SKM-1 treated with dmso at 0.1 percent for 144 hours (cell line): ENCODE measurements around the gene SMAD4.
"Not testable (repeated sequence)": the region's sequence is repeated elsewhere in the genome, so short reads cannot be mapped to it uniquely, and the experiment has no call there.

ENCODE experiments used
- DNase-seq: peaks from one replicate; lab custom pipeline; 2025; ENCODE audit not compliant: unreplicated experiment; lab: John Stamatoyannopoulos, UW

Gene SMAD4

DNA sequence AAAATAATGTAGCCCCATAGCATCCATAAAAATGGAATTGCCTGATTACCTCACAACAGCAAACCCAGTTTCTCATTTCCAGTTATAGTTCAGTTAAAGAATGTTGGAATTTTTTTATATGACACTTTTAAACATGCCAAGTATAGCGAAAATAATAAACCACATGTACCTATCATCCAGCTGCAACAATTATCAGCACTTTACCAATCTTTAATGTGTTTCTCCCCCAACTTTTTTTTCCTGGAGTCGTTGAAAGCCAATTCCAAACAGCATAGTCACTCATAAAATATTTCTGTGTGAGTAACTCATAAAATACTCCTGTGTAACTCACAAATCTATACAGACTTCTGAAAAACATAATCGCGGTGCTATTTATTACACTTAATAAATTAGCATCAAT is 38.1 kb downstream of the SMAD4 start:
- DNase-seq: no peak

DNA sequence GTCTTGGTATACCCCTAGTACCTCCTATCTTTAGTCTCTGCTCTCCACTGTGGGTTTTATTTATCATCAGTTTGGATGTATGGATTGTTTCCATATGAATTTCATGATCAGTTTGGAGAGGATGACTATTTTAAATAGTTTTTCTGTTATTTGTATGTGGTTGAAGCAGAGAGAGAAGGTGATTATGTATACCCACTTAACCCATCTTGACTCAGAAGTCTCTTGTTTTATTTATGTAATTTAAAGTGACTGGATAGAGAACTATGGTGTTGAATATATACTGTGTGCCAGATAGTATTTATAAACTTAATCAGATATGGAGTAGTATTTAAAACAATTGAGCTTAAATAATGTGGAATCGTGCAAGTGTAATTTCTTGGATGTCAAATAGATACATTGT is 39.9 kb downstream of the SMAD4 start:
- no peak for DNase-seq

DNA sequence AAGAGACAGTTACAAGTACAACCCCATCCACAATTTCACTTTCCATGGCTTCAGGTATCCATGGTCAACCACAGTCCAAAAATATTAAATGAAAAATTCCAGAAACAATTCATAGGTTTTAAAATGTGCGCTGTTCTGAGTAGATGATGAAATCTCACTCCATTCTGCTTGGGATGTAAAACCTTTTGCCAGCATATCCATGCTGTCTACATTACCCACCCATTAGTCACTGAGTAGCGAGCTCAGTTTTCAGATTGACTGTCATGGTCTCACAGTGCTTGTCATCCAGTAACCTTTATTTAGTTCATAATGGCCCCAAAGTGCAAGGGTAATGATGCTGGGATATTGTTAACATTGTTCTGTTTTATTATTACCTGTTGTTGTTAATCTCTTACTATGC is 40.5 kb downstream of the SMAD4 start:
- DNase-seq: no peak

DNA sequence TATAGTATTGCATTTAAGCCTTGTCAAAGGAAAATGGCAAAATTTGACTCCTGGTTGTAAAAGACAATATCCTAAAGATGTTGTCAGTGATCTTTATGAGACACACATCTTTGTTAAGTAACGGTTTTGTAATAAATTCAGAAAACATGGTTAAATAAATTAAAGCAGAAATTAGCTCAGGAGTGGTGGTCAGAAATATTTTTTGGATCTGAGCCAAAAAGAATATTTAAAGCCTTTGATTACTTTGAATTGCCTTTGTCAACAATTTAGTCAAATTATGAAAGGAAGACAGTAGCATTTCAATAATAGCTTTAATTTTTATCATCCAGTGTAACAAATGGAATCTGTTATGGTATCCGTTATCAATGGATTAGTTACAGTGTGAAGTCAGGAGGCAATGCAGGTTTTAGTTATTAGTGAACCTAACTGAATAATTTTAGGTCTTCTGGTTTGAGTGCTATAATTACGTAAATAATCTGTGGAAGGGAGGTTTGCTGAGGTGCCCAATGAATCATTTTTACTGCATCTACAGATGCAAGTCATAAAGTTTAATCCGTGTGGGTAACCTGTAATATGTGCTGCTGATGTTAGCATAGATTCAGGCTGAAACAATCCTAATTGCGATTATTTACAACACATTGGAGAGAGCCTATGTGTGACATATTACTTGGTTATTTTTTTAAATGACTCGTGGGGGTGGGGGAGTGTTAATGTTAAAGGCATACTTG is 42.7 kb downstream of the SMAD4 start:
- DNase-seq: no peak

DNA sequence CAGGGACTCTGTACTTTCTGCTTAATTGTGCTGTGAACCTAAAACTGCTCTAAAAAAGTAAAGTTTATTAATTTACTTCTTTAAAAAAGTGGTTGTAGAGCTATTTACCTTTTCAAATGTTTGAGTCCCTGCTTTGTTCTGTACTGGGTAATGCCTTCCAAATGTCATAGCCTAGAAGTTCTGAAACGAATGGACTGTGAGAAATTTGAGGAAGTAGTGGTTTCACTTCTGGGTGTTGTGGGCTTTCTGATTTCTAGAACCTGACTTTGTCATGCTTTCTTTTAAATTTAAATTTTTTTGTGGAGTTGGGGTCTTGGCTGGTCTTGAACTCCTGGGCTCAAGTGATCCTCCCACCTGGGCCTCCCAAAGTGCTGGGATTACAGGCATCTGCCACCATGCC is 44.6 kb downstream of the SMAD4 start:
- DNase-seq: peak; percentile 64

DNA sequence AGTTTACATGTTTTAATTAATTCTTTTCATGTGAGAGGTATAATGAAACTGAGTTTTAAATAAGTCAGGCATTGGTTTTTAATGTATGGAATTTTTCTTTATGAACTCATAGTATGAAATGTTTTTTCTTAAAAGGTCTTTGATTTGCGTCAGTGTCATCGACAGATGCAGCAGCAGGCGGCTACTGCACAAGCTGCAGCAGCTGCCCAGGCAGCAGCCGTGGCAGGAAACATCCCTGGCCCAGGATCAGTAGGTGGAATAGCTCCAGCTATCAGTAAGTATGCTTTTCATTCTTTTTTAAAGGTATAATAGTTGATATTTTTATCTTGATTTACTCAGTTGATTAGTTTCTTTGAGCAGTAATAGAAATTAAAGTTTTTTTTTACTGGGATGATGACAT is 46.5 kb downstream of the SMAD4 start:
- DNase-seq: no peak

DNA sequence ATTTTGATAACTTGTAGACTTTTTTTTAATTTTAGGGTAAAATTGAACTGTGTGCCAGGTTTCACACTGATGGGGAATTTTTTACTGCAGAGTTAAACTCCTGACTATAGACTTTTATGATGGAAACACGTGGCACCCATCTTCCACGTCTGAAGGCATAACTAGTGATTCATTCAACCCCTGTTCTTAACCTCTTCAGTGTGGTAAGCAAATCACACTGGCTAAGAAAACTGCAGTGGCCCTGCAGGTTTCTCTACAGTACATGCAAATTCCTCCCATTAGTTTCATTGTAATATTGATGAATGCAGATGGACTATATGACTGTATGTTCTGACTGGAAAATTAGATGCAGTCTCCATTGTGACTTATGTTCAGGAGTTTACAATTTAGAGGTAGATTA is 47.2 kb downstream of the SMAD4 start:
- no peak for DNase-seq

DNA sequence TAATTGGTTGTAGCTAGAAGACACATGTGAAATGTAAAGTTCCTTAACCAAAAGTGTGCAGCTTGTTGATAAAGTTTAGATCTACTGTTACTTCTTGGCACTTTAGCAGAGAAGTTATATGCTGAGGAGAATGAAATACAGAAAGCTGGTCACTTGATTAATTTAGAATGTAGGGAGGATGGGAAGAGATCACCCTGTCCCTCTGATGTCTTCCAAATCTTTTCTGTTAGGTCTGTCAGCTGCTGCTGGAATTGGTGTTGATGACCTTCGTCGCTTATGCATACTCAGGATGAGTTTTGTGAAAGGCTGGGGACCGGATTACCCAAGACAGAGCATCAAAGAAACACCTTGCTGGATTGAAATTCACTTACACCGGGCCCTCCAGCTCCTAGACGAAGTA is 48.0 kb downstream of the SMAD4 start:
- no peak for DNase-seq

DNA sequence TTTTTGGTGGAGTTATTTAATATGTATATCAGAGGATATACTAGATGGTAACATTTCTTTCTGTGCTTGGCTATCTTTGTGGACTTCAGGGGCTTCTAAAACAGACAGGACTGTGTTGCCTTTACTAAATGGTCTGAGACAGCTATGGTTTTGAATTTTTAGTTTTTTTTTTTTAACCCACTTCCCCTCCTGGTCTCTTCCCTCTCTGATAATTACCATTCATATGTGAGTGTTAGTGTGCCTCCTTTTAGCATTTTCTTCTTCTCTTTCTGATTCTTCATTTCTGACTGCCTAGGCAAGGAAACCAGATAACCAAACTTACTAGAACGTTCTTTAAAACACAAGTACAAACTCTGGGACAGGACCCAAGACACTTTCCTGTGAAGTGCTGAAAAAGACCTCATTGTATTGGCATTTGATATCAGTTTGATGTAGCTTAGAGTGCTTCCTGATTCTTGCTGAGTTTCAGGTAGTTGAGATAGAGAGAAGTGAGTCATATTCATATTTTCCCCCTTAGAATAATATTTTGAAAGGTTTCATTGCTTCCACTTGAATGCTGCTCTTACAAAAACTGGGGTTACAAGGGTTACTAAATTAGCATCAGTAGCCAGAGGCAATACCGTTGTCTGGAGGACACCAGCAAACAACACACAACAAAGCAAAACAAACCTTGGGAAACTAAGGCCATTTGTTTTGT is 52.7 kb downstream of the SMAD4 start:
- DNase-seq: no peak

DNA sequence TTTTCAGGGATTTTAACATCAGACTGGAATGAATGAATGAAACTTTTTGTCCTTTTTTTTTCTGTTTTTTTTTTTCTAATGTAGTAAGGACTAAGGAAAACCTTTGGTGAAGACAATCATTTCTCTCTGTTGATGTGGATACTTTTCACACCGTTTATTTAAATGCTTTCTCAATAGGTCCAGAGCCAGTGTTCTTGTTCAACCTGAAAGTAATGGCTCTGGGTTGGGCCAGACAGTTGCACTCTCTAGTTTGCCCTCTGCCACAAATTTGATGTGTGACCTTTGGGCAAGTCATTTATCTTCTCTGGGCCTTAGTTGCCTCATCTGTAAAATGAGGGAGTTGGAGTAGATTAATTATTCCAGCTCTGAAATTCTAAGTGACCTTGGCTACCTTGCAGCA is 53.4 kb downstream of the SMAD4 start:
- no peak for DNase-seq

DNA sequence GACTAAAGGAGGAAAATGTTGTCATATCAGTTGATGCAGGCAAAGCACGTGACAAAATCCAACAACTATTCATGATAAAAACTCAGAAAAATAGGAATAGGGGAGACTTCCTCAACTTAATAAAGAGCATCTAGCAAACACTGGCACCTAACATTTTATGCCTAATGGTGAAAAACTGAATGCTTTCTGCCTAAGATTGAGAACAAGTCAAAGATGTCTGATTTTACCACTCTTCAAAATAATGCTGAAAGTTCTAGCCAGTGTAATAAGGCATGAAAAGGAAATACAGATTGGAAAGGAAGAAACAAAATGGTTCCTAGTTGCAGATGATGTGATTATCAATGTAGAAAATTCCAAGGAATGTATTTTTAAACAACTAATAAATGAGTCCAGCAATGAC is 58.4 kb downstream of the SMAD4 start:
- no peak for DNase-seq

DNA sequence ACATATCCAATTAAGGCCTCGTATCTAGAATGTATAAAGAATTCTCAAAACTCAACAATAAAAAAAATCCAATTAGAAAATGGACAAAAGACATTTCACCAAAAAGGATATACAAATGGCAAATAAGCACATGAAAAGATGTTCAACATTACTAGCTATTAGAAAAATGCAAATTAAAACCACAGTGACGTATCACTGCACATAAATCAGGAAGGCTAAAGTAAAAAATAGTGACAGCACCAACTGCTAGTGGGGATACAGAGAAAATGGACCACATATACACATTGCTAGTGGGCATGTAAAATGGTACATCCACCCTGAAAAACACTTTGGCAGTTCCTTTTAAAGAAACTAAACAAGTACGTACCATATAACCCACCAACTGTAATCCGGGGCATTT is 59.7 kb downstream of the SMAD4 start:
- no peak for DNase-seq

DNA sequence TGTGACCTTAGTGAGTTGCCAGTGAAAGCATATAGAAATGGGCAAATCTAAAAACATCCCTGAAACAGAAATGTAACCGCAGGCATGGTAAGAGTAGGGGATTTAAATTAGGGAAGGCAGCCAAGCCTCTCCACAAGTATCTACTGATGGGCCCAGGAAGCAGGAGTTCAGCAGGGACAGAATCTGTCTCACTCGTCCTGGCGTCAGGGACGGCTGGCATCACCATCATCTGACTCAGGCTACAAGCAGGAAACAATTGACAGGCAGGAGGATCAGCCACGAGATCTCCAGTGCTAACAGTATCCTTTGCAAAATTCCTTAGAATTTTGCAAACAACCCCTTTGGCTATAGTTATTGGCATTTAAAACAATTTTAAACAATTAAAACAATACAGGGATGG is 61.3 kb downstream of the SMAD4 start:
- DNase-seq: no peak

DNA sequence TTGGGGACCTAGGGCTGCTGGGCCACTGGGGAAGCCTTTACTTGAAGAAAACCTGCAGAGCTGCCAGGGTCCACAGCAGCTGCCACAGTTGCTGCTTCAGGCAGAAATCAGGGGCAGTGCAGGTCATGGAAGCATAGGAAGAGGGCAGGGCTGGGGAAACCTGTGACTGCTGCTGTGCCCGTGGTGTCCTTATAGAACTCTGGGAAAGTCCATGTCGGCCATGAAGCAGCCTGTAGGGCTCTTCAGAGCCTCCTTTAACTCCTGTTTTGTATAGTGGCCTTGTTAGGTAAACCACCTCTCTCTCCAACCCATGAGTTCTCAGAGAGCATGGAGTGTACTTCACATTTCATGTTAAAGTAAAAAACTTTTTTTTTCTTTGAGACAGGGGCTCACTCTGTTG is 62.1 kb downstream of the SMAD4 start:
- DNase-seq: no peak

DNA sequence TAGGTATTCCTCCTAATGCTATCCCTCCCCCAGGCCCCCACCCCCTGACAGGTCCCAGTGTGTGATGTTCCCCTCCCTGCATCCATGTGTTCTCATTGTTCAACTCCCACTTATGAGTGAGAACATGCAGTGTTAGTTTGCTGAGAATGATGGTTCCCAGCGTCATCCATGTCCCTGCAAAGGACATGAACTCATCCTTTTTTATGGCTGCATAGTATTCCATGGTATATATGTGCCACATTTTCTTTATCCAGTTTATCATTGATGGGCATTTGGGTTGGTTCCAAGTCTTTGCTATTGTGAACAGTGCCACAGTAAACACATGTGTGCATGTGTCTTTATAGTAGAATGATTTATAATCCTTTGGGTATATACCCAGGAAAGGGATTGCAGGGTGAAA is 63.0 kb downstream of the SMAD4 start:
- DNase-seq: not testable (repeated sequence)

DNA sequence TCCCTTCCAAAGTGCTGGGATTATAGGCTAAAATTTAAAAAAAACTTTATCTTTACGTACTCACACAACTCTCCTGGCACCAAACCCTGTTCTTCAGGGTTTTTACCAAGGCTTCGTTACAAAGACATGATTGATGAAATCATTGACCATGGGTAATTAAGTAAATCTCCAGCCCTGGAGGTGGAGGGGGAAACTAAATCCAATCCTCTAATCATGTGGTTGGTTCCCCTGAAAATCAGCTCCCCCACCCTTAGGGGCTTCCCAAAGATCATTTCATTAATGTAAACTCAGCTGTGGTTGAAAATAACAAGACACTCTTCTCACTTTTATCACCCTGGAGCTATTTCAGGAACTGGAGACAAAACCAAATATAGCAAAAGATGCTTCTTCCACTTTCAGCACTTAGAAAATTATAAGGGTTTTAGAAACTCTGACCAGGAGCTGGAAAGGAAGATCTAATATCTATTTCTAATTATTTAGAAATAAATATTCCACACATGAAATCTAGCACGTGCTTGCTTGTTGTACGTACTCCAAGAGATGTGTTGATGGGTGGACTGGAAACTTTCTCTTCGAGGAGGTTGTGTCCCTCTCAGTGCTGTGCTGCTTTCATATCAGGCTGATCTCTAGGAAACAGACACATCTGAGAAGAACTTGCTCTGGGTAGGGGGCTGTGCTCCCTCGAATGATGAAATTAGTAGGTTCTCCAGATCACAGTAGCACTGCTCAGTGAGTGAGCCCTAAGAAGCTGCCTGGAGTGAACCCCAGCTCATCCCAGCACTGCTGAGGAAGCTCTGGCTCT is 67.2 kb downstream of the SMAD4 start:
- no peak for DNase-seq

DNA sequence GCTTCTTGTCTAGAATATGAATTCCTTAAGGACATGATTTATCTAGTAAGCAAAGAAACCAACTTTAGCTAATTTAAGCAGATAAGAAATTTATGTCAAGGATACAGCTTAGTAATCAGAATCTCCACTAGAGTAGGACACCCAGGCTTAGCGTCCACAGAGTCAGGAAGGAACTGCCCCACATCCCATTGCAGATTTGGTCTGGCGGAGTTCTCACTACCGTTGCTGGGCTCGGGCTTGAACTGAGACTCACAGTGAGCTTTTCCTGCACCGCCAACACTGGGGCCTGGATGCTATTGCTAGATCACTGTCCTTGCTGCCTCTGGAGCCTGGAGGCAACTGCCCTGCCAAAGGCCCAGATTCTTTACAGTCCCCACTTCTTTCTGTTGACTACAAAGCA is 68.1 kb downstream of the SMAD4 start:
- no peak for DNase-seq

DNA sequence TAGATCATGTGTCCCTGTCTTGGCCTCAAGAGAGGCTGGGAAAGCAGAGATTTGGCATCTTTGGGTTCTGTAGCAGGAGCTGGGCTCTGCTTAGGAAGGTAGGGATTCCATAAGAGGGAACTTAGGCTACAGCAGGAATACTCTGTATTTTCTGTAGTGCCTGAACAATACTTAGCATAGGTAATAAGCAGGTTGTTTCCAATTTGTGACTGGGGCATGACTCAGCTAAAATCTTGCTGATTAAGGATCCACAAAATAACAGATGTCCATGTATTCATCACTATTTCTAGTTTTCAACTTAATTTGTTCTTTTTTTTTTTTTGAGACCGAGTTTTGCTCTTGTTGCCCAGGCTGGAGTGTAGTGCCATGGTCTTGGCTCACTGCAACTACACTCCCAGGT is 68.5 kb downstream of the SMAD4 start:
- no peak for DNase-seq

DNA sequence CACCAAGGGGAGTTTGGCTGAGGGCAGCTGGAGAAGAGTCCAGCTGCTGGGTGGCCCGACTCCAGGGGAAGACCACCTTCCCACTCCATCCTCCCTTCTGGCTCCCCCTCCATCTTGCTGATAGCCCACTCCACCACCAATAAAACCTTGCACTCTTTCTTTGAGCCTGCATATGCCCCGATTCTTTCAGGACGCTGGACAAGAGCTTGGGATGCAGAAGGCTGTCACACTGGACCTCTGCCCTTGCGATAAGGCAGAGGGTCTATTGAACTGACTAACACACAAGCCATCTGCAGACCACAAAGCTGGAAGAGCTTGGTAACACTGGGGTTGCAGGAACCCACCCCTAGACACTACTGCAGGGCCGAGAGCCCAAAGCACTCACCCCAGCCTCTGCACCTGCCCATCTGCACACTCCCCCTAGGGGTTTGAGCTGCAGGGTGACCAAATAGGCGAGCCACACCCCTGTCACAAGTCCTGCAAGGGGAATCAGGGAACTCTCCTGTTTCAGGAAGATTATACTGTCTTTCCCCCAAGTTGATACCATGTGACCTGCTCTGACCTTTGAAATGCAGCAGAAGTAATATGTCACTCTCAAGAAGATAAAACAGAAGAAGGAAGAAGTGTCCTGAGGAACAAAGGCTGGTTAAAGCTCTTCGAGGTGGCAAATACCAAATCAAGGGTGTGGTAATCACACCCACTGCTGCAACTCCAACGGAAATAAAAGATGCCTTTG is 70.5 kb downstream of the SMAD4 start:
- no peak for DNase-seq

DNA sequence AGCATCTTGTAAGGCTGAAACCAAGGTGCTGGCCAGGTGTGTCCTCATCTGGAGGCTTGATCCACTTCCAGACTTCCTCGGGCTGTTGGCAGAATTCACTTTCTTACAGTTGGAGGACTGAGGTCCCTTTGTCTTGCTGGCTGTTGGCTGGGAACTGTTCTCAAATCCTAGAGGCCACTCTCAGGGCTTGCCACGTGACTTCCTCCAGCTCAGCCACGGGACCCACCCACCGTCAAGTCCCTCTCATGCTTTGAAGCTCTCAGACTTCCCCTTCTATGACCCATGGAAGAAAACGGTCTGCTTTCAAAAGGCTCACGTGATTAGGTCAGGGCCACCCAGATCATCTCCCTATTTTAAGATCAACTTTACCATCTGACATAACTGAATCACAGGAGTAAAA is 77.1 kb downstream of the SMAD4 start:
- no peak for DNase-seq

DNA sequence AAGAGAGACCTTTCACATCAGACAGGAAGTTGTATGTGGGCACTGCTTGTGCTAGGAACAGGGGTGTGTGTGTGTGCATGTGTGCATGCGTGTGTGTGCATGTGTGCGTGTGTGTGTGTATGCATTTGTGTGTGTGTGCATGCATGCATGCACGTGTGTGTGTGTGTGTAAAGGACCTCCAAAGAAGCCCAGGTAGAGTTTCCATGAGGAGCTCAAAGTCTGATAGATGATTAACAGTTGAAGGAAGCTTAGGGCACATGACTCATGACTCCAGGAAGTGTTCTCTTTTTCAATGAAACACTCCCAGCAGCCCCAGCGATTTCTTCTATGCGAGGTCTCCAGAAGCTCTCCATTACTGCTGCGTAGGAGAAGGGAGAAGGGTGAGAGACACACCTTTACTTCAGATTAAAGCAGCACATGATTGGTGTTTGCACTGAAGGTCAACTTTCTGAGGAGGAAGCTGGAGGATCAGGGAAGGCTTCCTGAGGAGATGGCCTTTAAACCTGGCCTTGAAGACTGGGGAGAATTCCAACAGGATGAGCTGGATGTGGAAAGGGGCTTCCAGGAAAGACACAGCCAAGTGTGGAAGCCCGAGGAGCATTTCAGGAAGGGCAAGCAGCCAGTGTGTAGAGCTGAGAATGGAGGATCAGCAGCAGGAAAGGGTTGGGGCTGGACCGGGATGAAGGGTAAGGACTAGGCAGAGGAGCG is 77.7 kb downstream of the SMAD4 start:
- DNase-seq: no peak
